Upper lobe of right lung (tissue), 1 donor: Measurements from ENCODE around the gene UBXN1. TPM values are rescaled to one million over a fixed set of nuclear protein-coding genes. Genes with fewer than 3 reads are reported as not detected.
A peak's percentile ranks its signal among the peaks of the same experiment; 100 is the strongest.

ENCODE experiments used
- ATAC-seq: fragments of 200-7000 bp; cut with Tn5 transposase; one replicate; pipeline ENCODE4 v1.9.1; 2020; ENCODE audit warnings: mild to moderate bottlenecking, moderate library complexity
- DNase-seq: peaks from one replicate; pipeline ENCODE4 v3.0.0-alpha.2; 2020
- H3K27ac ChIP-seq: fragments of 200-600 bp; one replicate; pipeline ENCODE4 v1.8.0; 2022
- H3K27me3 ChIP-seq: fragments of 200-600 bp; one replicate; pipeline ENCODE4 v1.8.0; 2022; ENCODE audit warnings: mild to moderate bottlenecking
- H3K36me3 ChIP-seq: fragments of 200-600 bp; one replicate; pipeline ENCODE4 v1.8.0; 2022
- H3K4me1 ChIP-seq: fragments of 200-600 bp; one replicate; pipeline ENCODE4 v1.8.0; 2022
- H3K4me3 ChIP-seq: fragments of 200-600 bp; one replicate; pipeline ENCODE4 v1.8.0; 2022; ENCODE audit warnings: mild to moderate bottlenecking
- H3K9me3 ChIP-seq: fragments of 200-600 bp; one replicate; pipeline ENCODE4 v1.8.0; 2022
- CTCF ChIP-seq: fragments of 200-600 bp; IDR thresholded peaks from one replicate; pipeline ENCODE4 v1.8.0; 2022; ENCODE audit warnings: antibody characterized with exemption
- intact Hi-C: fragments of 100-400 bp; cut with DNase I; formaldehyde crosslinking; loops from one replicate; pipeline ENCODE4 v1.11.0; 2022
- total RNA-seq: library from RNA; stranded (reverse); fragmentation: NEBNext Ultra II Directional; extraction: Animal tissue kit (Norgen Biotek cat#: 25700); gene quantifications from one replicate; pipeline ENCODE4 v1.2.1, GENCODE V29; 2021
- donor health status: DM: no; HTN: yes; CAD: no; lungs with severe emphysema.

UBXN1 gene
- total RNA-seq, 1 donor from 2014 or later: 95.2 TPM

- Histone ChIP-seq H3K27ac (no peak overlapping the region), H3K36me3 (peaks cover 6% of the 10 kb centered on the region)
- no peak for ATAC-seq
Measured at GRCh38 chr11:62682518-62682917, 3.6 kb upstream of the UBXN1 start.

GRCh38 chr11:62680825-62681240 lies 2.0 kb upstream of the UBXN1 start:
- Histone ChIP-seq H3K27ac (no peak overlapping the region), H3K9me3 (no peaks in the 10 kb centered on the region), H3K4me1 (peaks cover 24% of the 10 kb centered on the region), H3K36me3 (peaks cover 23% of the 10 kb centered on the region), H3K27me3 (no peaks in the 10 kb centered on the region), H3K4me3 (no peak overlapping the region)
- peak; percentile 58 for TF ChIP-seq CTCF
- intact Hi-C loops: no loop called here
- ATAC-seq (peak; percentile 82), DNase-seq (no peak)

More at GRCh38 chr11:62682518-62682917, 3.6 kb upstream of the UBXN1 start:
- peaks cover 17% of the 10 kb centered on the region for H3K4me1 ChIP-seq
- H3K27me3 ChIP-seq: peaks cover 1% of the 10 kb centered on the region
- intact Hi-C loops: no loop called here
- TF ChIP-seq CTCF: no peak
- no peak for DNase-seq
- no peaks in the 10 kb centered on the region for H3K9me3 ChIP-seq
- H3K4me3 ChIP-seq: no peak overlapping the region

GRCh38 chr11:62678433-62678769 lies 472 bp downstream of the UBXN1 start:
- Histone ChIP-seq H3K4me3 (peak overlapping the region; percentile 94), H3K4me1 (peaks cover 24% of the 10 kb centered on the region), H3K27me3 (no peaks in the 10 kb centered on the region), H3K9me3 (no peaks in the 10 kb centered on the region), H3K36me3 (peaks cover 39% of the 10 kb centered on the region), H3K27ac (peak overlapping the region; percentile 92)
- no peak for TF ChIP-seq CTCF
- intact Hi-C loops: no loop called here
- no peak for ATAC-seq
- DNase-seq: no peak

GRCh38 chr11:62677714-62678113 lies 1.2 kb downstream of the UBXN1 start:
- no peak for TF ChIP-seq CTCF
- intact Hi-C loops: no loop called here
- H3K36me3 ChIP-seq: peaks cover 39% of the 10 kb centered on the region
- no peak for DNase-seq
- ATAC-seq: no peak
- peaks cover 27% of the 10 kb centered on the region for H3K4me1 ChIP-seq
- H3K4me3 ChIP-seq: peak overlapping the region; percentile 94
- no peaks in the 10 kb centered on the region for H3K9me3 ChIP-seq
- peak overlapping the region; percentile 92 for H3K27ac ChIP-seq
- no peaks in the 10 kb centered on the region for H3K27me3 ChIP-seq

- Histone ChIP-seq H3K4me3 (no peak overlapping the region), H3K27ac (no peak overlapping the region)
- ATAC-seq: no peak
Measured at GRCh38 chr11:62677156-62677555, 1.7 kb downstream of the UBXN1 start.

More at GRCh38 chr11:62677156-62677555, 1.7 kb downstream of the UBXN1 start:
- TF ChIP-seq CTCF: no peak
- intact Hi-C loops: no loop called here
- peaks cover 33% of the 10 kb centered on the region for H3K4me1 ChIP-seq
- peaks cover 39% of the 10 kb centered on the region for H3K36me3 ChIP-seq
- no peaks in the 10 kb centered on the region for H3K27me3 ChIP-seq
- DNase-seq: no peak
- no peaks in the 10 kb centered on the region for H3K9me3 ChIP-seq
